Panc1 (cell line): ENCODE data around the gene KIRREL3.

ENCODE experiments used
- POLR2AphosphoS5 ChIP-seq: IDR thresholded peaks from 2 replicates; pipeline ENCODE4 v1.6.1; 2012; ENCODE audit warnings: mild to moderate bottlenecking, low read depth, low read length, moderate library complexity
- TF ChIP-seq, protein P1 (sequence below): fragments of 450-650 bp; IDR thresholded peaks from 2 replicates; pipeline ENCODE4 v1.5.1; 2017; ENCODE audit warnings: mild to moderate bottlenecking
- TF ChIP-seq, protein P2 (sequence below), 2 experiments: IDR thresholded peaks; 2 replicates each; pipeline ENCODE4 v1.6.1; 2011 to 2012; ENCODE audit warnings: low read depth in 2 of 2, control low read depth in 1 of 2, low read length in 1 of 2, mild to moderate bottlenecking in 1 of 2, moderate library complexity in 1 of 2; ENCODE audit not compliant: insufficient read depth in 1 of 2

DNA sequence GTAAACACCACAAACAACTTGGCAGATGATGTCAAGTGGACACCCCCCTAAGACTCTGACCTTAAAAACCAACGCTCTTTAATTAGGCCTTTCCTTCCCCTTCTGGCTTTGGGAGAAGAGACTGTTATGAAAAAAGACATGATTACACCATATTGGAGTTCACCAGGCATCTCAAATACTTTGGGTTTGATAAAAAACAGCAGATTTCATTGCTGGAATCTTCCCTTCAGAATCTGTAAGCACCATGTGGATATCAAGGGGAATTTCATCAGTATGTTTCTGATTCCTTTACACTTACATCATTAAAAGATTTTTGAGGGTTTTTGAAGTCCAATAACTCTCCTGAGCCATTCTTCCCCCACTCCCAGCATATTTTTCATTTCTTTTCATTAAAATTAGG lies 85.6 kb downstream of the KIRREL3 start:
- TF ChIP-seq, protein P1, sequence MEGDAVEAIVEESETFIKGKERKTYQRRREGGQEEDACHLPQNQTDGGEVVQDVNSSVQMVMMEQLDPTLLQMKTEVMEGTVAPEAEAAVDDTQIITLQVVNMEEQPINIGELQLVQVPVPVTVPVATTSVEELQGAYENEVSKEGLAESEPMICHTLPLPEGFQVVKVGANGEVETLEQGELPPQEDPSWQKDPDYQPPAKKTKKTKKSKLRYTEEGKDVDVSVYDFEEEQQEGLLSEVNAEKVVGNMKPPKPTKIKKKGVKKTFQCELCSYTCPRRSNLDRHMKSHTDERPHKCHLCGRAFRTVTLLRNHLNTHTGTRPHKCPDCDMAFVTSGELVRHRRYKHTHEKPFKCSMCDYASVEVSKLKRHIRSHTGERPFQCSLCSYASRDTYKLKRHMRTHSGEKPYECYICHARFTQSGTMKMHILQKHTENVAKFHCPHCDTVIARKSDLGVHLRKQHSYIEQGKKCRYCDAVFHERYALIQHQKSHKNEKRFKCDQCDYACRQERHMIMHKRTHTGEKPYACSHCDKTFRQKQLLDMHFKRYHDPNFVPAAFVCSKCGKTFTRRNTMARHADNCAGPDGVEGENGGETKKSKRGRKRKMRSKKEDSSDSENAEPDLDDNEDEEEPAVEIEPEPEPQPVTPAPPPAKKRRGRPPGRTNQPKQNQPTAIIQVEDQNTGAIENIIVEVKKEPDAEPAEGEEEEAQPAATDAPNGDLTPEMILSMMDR = no peak
- no peak for TF ChIP-seq POLR2AphosphoS5
- TF ChIP-seq, protein P2, sequence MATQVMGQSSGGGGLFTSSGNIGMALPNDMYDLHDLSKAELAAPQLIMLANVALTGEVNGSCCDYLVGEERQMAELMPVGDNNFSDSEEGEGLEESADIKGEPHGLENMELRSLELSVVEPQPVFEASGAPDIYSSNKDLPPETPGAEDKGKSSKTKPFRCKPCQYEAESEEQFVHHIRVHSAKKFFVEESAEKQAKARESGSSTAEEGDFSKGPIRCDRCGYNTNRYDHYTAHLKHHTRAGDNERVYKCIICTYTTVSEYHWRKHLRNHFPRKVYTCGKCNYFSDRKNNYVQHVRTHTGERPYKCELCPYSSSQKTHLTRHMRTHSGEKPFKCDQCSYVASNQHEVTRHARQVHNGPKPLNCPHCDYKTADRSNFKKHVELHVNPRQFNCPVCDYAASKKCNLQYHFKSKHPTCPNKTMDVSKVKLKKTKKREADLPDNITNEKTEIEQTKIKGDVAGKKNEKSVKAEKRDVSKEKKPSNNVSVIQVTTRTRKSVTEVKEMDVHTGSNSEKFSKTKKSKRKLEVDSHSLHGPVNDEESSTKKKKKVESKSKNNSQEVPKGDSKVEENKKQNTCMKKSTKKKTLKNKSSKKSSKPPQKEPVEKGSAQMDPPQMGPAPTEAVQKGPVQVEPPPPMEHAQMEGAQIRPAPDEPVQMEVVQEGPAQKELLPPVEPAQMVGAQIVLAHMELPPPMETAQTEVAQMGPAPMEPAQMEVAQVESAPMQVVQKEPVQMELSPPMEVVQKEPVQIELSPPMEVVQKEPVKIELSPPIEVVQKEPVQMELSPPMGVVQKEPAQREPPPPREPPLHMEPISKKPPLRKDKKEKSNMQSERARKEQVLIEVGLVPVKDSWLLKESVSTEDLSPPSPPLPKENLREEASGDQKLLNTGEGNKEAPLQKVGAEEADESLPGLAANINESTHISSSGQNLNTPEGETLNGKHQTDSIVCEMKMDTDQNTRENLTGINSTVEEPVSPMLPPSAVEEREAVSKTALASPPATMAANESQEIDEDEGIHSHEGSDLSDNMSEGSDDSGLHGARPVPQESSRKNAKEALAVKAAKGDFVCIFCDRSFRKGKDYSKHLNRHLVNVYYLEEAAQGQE (IDR thresholded peaks at IDR 0.05; ENCODE audit: insufficient read depth in 1 of 2, low read depth in 2 of 2, low read length in 1 of 2) = no peak
